A673 (cell line): ENCODE measurements around the gene WDR49. TPM values are rescaled to one million over a fixed set of nuclear protein-coding genes. Genes with fewer than 3 reads are reported as not detected.

Source experiments
- BruUV-seq: library from RNA; stranded (reverse); fragments of 400-500 nt; replicated peaks from 2 replicates; lab custom pipeline; 2021; lab: Mats Ljungman, UMichigan
- CTCF ChIA-PET: fragments of 300-600 bp; sonication (Branson Sonifier 250); formaldehyde crosslinking; loops from one replicate; lab custom pipeline; 2022; ENCODE audit warnings: antibody characterized with exemption; lab: Charles Lee
- POLR2A ChIA-PET: fragments of 300-600 bp; sonication (Branson Sonifier 250); formaldehyde crosslinking; loops from one replicate; lab custom pipeline; 2022; ENCODE audit warnings: antibody characterized with exemption; ENCODE audit not compliant: low non-redundant PET; lab: Charles Lee
- DNase-seq: peaks from one replicate; pipeline ENCODE4 v3.0.0-alpha.2; 2015; ENCODE audit warnings: low spot score
- H3K27ac ChIP-seq: fragments of 200-600 bp; sonication (generic); 2 replicates; pipeline ENCODE4 v1.5.1; 2016; ENCODE audit warnings: mixed run types, low read depth, mild to moderate bottlenecking, mixed read lengths, antibody characterized with exemption, low read length; ENCODE audit not compliant: poor library complexity, severe bottlenecking
- H3K27me3 ChIP-seq: fragments of 200-600 bp; sonication (generic); replicated peaks from 2 replicates; pipeline ENCODE4 v1.6.1; 2017; ENCODE audit warnings: mixed run types, low read depth, mild to moderate bottlenecking, mixed read lengths, antibody characterized with exemption, low read length; ENCODE audit not compliant: insufficient read depth, poor library complexity
- H3K36me3 ChIP-seq: fragments of 200-600 bp; sonication (generic); 2 replicates; pipeline ENCODE4 v1.6.1; 2016; ENCODE audit warnings: mixed run types, mild to moderate bottlenecking, mixed read lengths, antibody characterized with exemption, low read length; ENCODE audit not compliant: insufficient read depth, poor library complexity, severe bottlenecking
- H3K4me1 ChIP-seq: fragments of 200-600 bp; sonication (generic); 2 replicates; pipeline ENCODE4 v1.6.1; 2017; ENCODE audit warnings: mixed run types, mild to moderate bottlenecking, mixed read lengths, antibody characterized with exemption, low read length; ENCODE audit not compliant: insufficient read depth, poor library complexity, severe bottlenecking
- H3K4me3 ChIP-seq: fragments of 200-600 bp; sonication (generic); 2 replicates; pipeline ENCODE4 v1.5.1; 2016; ENCODE audit warnings: low read depth, mixed run types, mild to moderate bottlenecking, mixed read lengths, low read length; ENCODE audit not compliant: poor library complexity, severe bottlenecking
- H3K9me3 ChIP-seq: fragments of 200-600 bp; sonication (generic); 2 replicates; pipeline ENCODE4 v1.6.1; 2016; ENCODE audit warnings: mixed run types, low read depth, mild to moderate bottlenecking, mixed read lengths, antibody characterized with exemption, low read length; ENCODE audit not compliant: poor library complexity, severe bottlenecking
- CTCF ChIP-seq: fragments of 300-800, 200-600 bp; sonication (generic); conservative IDR thresholded peaks from 2 replicates; pipeline ENCODE4 v1.5.1; 2017; ENCODE audit warnings: low read depth, mild to moderate bottlenecking, antibody characterized with exemption, low read length, moderate library complexity, mixed read lengths
- EZH2 ChIP-seq: fragments of 200-600 bp; sonication (generic); IDR thresholded peaks from 2 replicates; pipeline ENCODE4 v1.6.1; 2017; ENCODE audit warnings: borderline replicate concordance, low read depth, mild to moderate bottlenecking, mixed read lengths, antibody characterized with exemption, low read length; ENCODE audit not compliant: poor library complexity, severe bottlenecking
- intact Hi-C: fragments of 100-400 bp; cut with micrococcal nuclease; formaldehyde crosslinking; loops from one replicate; pipeline ENCODE4 v1.10.0; 2022; ENCODE audit not compliant: unreplicated experiment
- total RNA-seq: library from RNA; stranded (reverse); gene quantifications from 2 replicates; pipeline ENCODE4 v1.2.3, GENCODE V29; 2021

WDR49 gene
- total RNA-seq, 1 experiment from 2014 or later: not detected

DNA sequence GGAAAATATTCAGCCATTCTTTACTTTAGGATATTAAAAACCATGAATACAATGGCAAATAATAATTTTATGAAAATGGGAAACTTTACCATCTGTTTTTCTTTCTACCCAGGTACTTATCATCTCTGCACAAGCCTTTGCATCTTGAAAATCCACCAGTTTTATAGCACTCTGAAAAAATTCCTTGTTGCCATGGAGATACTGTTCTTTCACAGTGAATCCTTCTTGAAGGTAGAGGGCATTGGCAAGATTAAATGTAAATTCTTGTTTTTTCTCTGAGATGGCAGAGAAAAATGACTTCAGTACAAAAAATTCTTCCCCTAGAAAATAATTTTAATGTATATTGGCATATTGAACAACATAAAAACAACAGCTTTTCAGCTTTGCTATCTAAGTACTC lies 186.8 kb downstream of the WDR49 start:
- no peaks in the 10 kb centered on the region for H3K4me1 ChIP-seq
- H3K9me3 ChIP-seq: no peaks in the 10 kb centered on the region
- ChIA-PET POLR2A (no interaction called here), CTCF (no interaction called here)
- H3K4me3 ChIP-seq: no peak overlapping the region
- H3K36me3 ChIP-seq: no peaks in the 10 kb centered on the region
- no peaks in the 10 kb centered on the region for H3K27me3 ChIP-seq
- DNase-seq: no peak
- H3K27ac ChIP-seq: no peak overlapping the region
- intact Hi-C loops: no loop called here
- TF ChIP-seq CTCF (no peak), EZH2 (no peak)
- no TSS peak for BruUV-seq

DNA sequence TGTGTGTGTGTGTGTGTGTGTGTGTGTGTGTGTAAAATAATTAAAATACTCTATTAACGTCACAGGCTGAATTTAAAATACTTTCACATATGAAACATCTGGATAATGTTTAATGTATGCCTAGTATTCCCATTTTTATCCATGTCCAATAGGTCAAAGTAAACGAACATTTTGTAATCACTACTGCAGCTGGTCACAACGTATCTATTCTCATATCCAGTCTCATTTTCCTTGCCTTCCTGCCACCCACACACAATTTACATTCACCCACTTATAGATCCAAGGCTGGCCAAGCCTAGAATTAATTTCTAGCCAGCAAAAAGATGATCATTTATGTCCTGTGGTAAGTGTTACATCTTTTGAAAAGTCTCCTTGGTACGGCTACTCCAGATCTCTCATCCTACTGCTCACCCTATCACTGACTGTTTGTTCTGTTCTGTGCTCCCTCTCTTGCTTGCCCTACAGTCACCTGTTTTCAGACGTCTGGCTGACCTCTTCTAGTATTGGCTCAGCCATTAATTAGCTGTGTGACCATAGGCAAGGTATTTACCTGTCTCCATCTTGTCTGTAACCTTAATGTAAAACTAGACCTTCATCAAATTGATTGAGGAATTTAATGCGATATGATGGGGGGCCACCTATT lies 197.5 kb downstream of the WDR49 start:
- no peak for DNase-seq
- Histone ChIP-seq H3K27ac (no peak overlapping the region), H3K4me1 (no peaks in the 10 kb centered on the region), H3K36me3 (no peaks in the 10 kb centered on the region), H3K4me3 (no peak overlapping the region), H3K9me3 (no peaks in the 10 kb centered on the region), H3K27me3 (no peaks in the 10 kb centered on the region)
- intact Hi-C loops: no loop called here
- POLR2A ChIA-PET: no interaction called here
- TF ChIP-seq CTCF: no peak
- TF ChIP-seq EZH2: no peak
- CTCF ChIA-PET: no interaction called here
- no TSS peak for BruUV-seq

- no peaks in the 10 kb centered on the region for H3K36me3 ChIP-seq
- POLR2A ChIA-PET: no interaction called here
- no peak overlapping the region for H3K4me3 ChIP-seq
- H3K4me1 ChIP-seq: no peaks in the 10 kb centered on the region
- no peaks in the 10 kb centered on the region for H3K9me3 ChIP-seq
- DNase-seq: no peak
- no peaks in the 10 kb centered on the region for H3K27me3 ChIP-seq
- no peak overlapping the region for H3K27ac ChIP-seq
- intact Hi-C loops: no loop called here
- CTCF ChIA-PET: no interaction called here
- no TSS peak for BruUV-seq
- TF ChIP-seq CTCF: no peak
- no peak for TF ChIP-seq EZH2
Measured at GRCh38 chr3:167453815-167454214, 199.9 kb downstream of the WDR49 start.
